ENCODE results near the gene MOG. TPM values are rescaled to one million over a fixed set of nuclear protein-coding genes. Genes with fewer than 3 reads are reported as not detected.

The MOG gene
- total and polyA plus RNA-seq, 4 donors, result not detected

GRCh38 chr6:29710281-29710941 is 53.5 kb downstream of the MOG start:
- WGBS, result 91% methylated on average over 8 of the region's 8 CpGs
- peaks cover 0 to 14% (median 10%) of the 10 kb centered on the region in 4 donors for H3K4me1 ChIP-seq (ENCODE audit: control insufficient read depth in 4 of 4, insufficient read depth in 4 of 4, low read length in 3 of 4)
- no peaks in the 10 kb centered on the region for H3K9me3 ChIP-seq (ENCODE audit: control insufficient read depth in 4 of 4, low read length in 3 of 4)
- no peaks in the 10 kb centered on the region for H3K36me3 ChIP-seq (ENCODE audit: control insufficient read depth in 4 of 4, insufficient read depth in 3 of 4, low read depth in 1 of 4, low read length in 3 of 4)
- no peaks in the 10 kb centered on the region for H3K27me3 ChIP-seq (ENCODE audit: control insufficient read depth in 4 of 4, insufficient read depth in 4 of 4, low read length in 3 of 4)
- no peak for DNase-seq (ENCODE audit: low spot score)
- H3K9ac ChIP-seq (ENCODE audit: low read depth in 1 of 2, low read length in 2 of 2), result no peak overlapping the region
- H3K4me3 ChIP-seq (ENCODE audit: low read depth in 1 of 3, low read length in 3 of 3), result no peak overlapping the region
- no peak for TF ChIP-seq EGR1 (IDR thresholded peaks at IDR 0.05; ENCODE audit: low read depth in 2 of 2)
- TF ChIP-seq RXRA (IDR thresholded peaks at IDR 0.05), result no peak
- TF ChIP-seq, protein P1, sequence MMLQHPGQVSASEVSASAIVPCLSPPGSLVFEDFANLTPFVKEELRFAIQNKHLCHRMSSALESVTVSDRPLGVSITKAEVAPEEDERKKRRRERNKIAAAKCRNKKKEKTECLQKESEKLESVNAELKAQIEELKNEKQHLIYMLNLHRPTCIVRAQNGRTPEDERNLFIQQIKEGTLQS (IDR thresholded peaks at IDR 0.05), result no peak
- TF ChIP-seq FOXA1 (IDR thresholded peaks at IDR 0.05), result no peak
- TF ChIP-seq HNF4G (IDR thresholded peaks at IDR 0.05), result no peak
- TF ChIP-seq GABPA (IDR thresholded peaks at IDR 0.05 in 1 of 2, conservative IDR thresholded peaks at IDR 0.05 in 1 of 2), result no peak
- no peak for TF ChIP-seq NR2F2 (IDR thresholded peaks at IDR 0.05)
- TF ChIP-seq, protein P2, sequence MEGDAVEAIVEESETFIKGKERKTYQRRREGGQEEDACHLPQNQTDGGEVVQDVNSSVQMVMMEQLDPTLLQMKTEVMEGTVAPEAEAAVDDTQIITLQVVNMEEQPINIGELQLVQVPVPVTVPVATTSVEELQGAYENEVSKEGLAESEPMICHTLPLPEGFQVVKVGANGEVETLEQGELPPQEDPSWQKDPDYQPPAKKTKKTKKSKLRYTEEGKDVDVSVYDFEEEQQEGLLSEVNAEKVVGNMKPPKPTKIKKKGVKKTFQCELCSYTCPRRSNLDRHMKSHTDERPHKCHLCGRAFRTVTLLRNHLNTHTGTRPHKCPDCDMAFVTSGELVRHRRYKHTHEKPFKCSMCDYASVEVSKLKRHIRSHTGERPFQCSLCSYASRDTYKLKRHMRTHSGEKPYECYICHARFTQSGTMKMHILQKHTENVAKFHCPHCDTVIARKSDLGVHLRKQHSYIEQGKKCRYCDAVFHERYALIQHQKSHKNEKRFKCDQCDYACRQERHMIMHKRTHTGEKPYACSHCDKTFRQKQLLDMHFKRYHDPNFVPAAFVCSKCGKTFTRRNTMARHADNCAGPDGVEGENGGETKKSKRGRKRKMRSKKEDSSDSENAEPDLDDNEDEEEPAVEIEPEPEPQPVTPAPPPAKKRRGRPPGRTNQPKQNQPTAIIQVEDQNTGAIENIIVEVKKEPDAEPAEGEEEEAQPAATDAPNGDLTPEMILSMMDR (IDR thresholded peaks at IDR 0.05; ENCODE audit: low read depth, low read length, missing input control), result no peak
- no peak for TF ChIP-seq FOXA2 (IDR thresholded peaks at IDR 0.05)
- TF ChIP-seq, protein P3, sequence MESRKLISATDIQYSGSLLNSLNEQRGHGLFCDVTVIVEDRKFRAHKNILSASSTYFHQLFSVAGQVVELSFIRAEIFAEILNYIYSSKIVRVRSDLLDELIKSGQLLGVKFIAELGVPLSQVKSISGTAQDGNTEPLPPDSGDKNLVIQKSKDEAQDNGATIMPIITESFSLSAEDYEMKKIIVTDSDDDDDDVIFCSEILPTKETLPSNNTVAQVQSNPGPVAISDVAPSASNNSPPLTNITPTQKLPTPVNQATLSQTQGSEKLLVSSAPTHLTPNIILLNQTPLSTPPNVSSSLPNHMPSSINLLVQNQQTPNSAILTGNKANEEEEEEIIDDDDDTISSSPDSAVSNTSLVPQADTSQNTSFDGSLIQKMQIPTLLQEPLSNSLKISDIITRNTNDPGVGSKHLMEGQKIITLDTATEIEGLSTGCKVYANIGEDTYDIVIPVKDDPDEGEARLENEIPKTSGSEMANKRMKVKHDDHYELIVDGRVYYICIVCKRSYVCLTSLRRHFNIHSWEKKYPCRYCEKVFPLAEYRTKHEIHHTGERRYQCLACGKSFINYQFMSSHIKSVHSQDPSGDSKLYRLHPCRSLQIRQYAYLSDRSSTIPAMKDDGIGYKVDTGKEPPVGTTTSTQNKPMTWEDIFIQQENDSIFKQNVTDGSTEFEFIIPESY (IDR thresholded peaks at IDR 0.05), result no peak
- TF ChIP-seq, protein P4, sequence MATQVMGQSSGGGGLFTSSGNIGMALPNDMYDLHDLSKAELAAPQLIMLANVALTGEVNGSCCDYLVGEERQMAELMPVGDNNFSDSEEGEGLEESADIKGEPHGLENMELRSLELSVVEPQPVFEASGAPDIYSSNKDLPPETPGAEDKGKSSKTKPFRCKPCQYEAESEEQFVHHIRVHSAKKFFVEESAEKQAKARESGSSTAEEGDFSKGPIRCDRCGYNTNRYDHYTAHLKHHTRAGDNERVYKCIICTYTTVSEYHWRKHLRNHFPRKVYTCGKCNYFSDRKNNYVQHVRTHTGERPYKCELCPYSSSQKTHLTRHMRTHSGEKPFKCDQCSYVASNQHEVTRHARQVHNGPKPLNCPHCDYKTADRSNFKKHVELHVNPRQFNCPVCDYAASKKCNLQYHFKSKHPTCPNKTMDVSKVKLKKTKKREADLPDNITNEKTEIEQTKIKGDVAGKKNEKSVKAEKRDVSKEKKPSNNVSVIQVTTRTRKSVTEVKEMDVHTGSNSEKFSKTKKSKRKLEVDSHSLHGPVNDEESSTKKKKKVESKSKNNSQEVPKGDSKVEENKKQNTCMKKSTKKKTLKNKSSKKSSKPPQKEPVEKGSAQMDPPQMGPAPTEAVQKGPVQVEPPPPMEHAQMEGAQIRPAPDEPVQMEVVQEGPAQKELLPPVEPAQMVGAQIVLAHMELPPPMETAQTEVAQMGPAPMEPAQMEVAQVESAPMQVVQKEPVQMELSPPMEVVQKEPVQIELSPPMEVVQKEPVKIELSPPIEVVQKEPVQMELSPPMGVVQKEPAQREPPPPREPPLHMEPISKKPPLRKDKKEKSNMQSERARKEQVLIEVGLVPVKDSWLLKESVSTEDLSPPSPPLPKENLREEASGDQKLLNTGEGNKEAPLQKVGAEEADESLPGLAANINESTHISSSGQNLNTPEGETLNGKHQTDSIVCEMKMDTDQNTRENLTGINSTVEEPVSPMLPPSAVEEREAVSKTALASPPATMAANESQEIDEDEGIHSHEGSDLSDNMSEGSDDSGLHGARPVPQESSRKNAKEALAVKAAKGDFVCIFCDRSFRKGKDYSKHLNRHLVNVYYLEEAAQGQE (IDR thresholded peaks at IDR 0.05), result no peak
- TF ChIP-seq JUND (IDR thresholded peaks at IDR 0.05), result no peak
- TF ChIP-seq RAD21 (IDR thresholded peaks at IDR 0.05), result no peak
- no peak for TF ChIP-seq SP1 (IDR thresholded peaks at IDR 0.05)
- no peak for TF ChIP-seq MAX (IDR thresholded peaks at IDR 0.05)
- H3K27ac ChIP-seq (ENCODE audit: low read depth in 1 of 2, low read length in 2 of 2), result no peak overlapping the region

DNA sequence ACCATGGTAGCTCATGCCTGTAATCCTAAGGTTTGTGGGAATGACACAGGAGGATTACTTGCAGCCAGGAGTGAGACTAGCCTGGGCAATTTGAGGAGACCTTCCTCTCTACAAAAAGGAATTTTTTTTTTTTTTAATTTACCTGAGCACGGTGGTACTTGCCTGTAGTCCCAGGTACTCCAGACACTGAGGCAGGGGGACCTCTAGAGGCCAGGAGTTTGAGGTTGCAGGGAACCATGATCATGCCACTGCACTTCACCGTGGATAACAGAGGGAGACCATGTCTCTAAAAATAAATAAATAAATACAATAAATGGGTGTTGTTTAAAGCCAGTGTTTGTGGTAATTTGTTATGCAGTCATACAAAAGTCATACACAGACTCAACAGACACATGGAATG is 64.0 kb downstream of the MOG start:
- no peaks in the 10 kb centered on the region for H3K9me3 ChIP-seq (ENCODE audit: control insufficient read depth in 4 of 4, low read length in 3 of 4)
- 29% methylated on average over 2 of the region's 2 CpGs for WGBS
- H3K27me3 ChIP-seq (ENCODE audit: control insufficient read depth in 4 of 4, insufficient read depth in 4 of 4, low read length in 3 of 4), result no peaks in the 10 kb centered on the region
- no peak for DNase-seq (ENCODE audit: low spot score)
- no peak for TF ChIP-seq FOXA2 (IDR thresholded peaks at IDR 0.05)
- no peak for TF ChIP-seq JUND (IDR thresholded peaks at IDR 0.05)
- H3K27ac ChIP-seq (ENCODE audit: low read depth in 1 of 2, low read length in 2 of 2), result no peak overlapping the region
- H3K4me1 ChIP-seq (ENCODE audit: control insufficient read depth in 4 of 4, insufficient read depth in 4 of 4, low read length in 3 of 4), result peaks cover 0 to 17% (median 13%) of the 10 kb centered on the region in 4 donors
- H3K36me3 ChIP-seq (ENCODE audit: control insufficient read depth in 4 of 4, insufficient read depth in 3 of 4, low read depth in 1 of 4, low read length in 3 of 4), result peaks cover 3 to 7% (median 6%) of the 10 kb centered on the region in 4 donors
- no peak overlapping the region for H3K9ac ChIP-seq (ENCODE audit: low read depth in 1 of 2, low read length in 2 of 2)
- no peak overlapping the region for H3K4me3 ChIP-seq (ENCODE audit: low read depth in 1 of 3, low read length in 3 of 3)

Small RNAs within 50 kb of the gene (small RNA-seq; reads per million reads assigned to genes)
- gene SUMO2P1, result not detected

Other genes with a start within 250 kb of the MOG start
- not detected for gene OR12D1, start 242.2 kb upstream of the MOG start, total RNA-seq
- not detected for gene OR12D1, start 242.2 kb upstream of the MOG start, polyA plus RNA-seq
- not detected for gene OR10C1, start 217.8 kb upstream of the MOG start, total RNA-seq
- not detected for gene OR10C1, start 217.8 kb upstream of the MOG start, polyA plus RNA-seq
- gene OR11A1, start 200.0 kb upstream of the MOG start, total RNA-seq, result not detected
- not detected for gene OR11A1, start 200.0 kb upstream of the MOG start, polyA plus RNA-seq
- gene OR2H1, start 199.9 kb upstream of the MOG start, total RNA-seq, result not detected
- not detected for gene OR2H1, start 199.9 kb upstream of the MOG start, polyA plus RNA-seq
- not detected for gene MAS1L, start 169.1 kb upstream of the MOG start, total RNA-seq
- gene MAS1L, start 169.1 kb upstream of the MOG start, polyA plus RNA-seq, result not detected
- gene UBD, start 97.4 kb upstream of the MOG start, total RNA-seq, result 10 to 100 TPM; 32.6 to 35.1 TPM
- gene UBD, start 97.4 kb upstream of the MOG start, polyA plus RNA-seq, result 10 to 100 TPM in 1 of 2 donors, 1 to 10 TPM in 1; 7.0 to 23.5 TPM
- not detected for gene OR2H2, start 72.0 kb upstream of the MOG start, total RNA-seq
- gene OR2H2, start 72.0 kb upstream of the MOG start, polyA plus RNA-seq, result not detected
- gene GABBR1, start 23.9 kb upstream of the MOG start, total RNA-seq, result 1 to 10 TPM; 1.4 to 4.7 TPM
- 1 to 10 TPM; 1.1 to 1.3 TPM for gene GABBR1, start 23.9 kb upstream of the MOG start, polyA plus RNA-seq
- not detected for gene ZFP57, start 24.1 kb downstream of the MOG start, total RNA-seq
- gene ZFP57, start 24.1 kb downstream of the MOG start, polyA plus RNA-seq, result not detected
- gene HLA-F, start 66.3 kb downstream of the MOG start, total RNA-seq, result 10 to 100 TPM; 12.1 to 51.1 TPM
- gene HLA-F, start 66.3 kb downstream of the MOG start, polyA plus RNA-seq, result 10 to 100 TPM; 12.4 to 53.0 TPM
- not detected for gene HLA-G, start 170.7 kb downstream of the MOG start, total RNA-seq
- under 1 TPM in 1 of 2 donors, not detected in 1; 0.79 TPM for gene HLA-G, start 170.7 kb downstream of the MOG start, polyA plus RNA-seq

All from liver (tissue), 10 donors.